ENCODE results near the gene CISH.

The CISH gene

DNA sequence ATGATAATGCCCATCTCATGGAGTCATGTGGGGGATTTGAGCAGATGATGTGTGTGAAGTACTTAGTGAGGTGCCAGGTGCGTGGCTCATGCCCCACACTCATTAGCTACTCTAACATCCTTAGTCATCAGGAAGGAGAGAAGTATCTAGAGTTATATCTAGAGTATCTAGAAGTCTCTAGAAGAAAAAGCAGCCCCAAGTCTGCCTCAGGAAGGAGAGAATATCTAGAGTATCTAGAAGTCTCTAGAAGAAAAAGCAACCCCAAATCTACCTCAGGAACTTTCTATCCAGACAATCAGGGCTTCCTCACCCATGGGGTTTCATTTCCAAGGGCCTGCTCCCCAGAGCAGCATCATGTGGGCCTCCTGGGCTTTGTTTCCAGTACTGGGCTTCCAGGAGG lies 38.4 kb upstream of the CISH start:
- no peak for DNase-seq (ENCODE audit: low read depth)
- no peak for TF ChIP-seq CTCF (conservative IDR thresholded peaks at IDR 0.05; ENCODE audit: low read depth, low read length)
- H3K4me3 ChIP-seq (ENCODE audit: low read length): no peak overlapping the region

DNA sequence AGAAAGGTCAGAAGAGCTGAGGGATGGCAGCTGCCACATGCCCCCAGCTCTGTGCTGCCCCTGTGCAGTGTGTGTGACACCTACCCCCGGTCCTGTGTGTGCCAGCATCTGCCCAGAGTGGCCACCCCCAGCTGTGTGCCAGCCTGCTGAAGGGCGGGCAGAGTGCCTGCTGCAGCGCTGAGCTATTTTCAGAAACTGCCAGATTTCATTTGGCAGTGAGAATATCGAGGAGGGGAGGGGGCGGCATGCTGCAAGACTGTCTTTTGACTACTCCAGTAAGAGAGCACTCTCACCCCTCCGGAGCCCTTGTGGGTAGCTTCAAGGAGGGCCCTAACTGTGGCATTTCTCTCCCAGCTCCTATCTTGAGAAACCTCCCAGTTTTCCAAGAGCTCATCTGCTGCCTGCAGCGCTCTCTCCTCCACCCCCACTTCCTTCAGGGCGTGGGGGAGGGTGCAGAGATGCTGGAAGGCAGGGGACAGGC lies 37.9 kb upstream of the CISH start:
- no peak for DNase-seq (ENCODE audit: low read depth)
- no peak for TF ChIP-seq CTCF (conservative IDR thresholded peaks at IDR 0.05; ENCODE audit: low read depth, low read length)
- no peak overlapping the region for H3K4me3 ChIP-seq (ENCODE audit: low read length)

DNA sequence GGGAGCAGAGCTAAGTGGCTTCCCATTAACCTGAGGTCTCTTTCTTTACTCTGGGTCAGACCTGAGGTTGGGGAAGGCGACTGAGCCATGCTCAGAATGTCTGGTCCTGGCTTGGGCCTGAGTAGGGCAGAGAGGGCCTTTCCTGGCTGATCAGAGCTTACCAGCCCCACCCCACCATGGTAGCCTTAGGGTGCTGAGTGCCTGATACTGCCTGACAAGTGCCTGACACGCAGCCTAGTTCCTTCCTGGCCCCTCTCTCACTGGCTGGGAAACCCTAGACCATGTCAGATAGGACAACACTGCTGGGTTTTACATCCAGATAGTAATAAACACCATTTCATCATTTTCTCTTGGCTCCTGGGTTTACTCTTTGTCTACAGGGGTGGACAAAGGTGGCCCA lies 37.4 kb upstream of the CISH start:
- no peak for DNase-seq (ENCODE audit: low read depth)
- TF ChIP-seq CTCF (conservative IDR thresholded peaks at IDR 0.05; ENCODE audit: low read depth, low read length): no peak
- H3K4me3 ChIP-seq (ENCODE audit: low read length): no peak overlapping the region

DNA sequence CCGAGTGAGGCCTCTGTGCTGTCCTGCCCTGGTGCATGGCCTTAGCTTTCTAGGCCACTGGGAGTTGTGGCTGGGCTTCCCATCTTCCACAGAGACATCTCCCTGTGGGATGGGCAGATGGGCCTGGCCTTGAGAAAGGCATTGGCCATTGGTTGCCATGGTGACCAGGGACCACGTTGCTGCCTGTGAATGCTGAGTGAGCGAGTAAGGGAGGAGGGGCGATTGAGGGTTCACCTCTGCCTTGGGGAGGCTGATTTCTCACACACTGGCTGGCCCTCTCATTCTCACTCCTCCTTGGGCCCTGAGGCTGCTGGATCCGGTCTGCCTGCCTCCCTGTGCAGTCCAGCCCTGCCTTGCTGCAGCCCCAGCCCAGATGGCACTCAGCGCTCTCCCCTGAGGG lies 36.7 kb upstream of the CISH start:
- H3K4me3 ChIP-seq (ENCODE audit: low read length): no peak overlapping the region
- no peak for DNase-seq (ENCODE audit: low read depth)
- TF ChIP-seq CTCF (conservative IDR thresholded peaks at IDR 0.05; ENCODE audit: low read depth, low read length): no peak

GRCh38 chr3:50645378-50645777 lies 33.8 kb upstream of the CISH start:
- no peak for TF ChIP-seq CTCF (conservative IDR thresholded peaks at IDR 0.05; ENCODE audit: low read depth, low read length)
- H3K4me3 ChIP-seq (ENCODE audit: low read length): no peak overlapping the region
- DNase-seq (ENCODE audit: low read depth): no peak

DNA sequence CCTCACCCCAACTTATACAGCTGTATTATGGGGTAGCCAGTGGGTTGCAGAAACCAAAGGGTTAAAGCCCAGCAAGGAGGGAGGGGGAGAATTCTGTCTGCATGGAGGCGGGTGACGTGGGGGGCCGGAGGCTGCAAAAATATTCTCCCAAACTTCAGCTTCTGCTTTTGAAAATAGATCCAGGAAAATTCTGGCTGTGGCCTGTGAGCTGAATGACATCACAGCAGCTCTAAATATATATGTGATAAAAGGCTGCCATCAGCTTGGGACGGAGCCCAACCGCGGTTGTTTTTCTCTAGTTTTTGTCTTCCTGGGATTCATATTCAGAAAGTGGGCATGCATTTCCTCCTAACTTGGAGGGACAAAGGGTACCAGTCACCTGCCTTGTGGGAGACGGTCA lies 33.0 kb upstream of the CISH start:
- no peak for DNase-seq (ENCODE audit: low read depth)
- H3K4me3 ChIP-seq (ENCODE audit: low read length): no peak overlapping the region
- no peak for TF ChIP-seq CTCF (conservative IDR thresholded peaks at IDR 0.05; ENCODE audit: low read depth, low read length)

GRCh38 chr3:50642382-50642781 lies 30.8 kb upstream of the CISH start:
- H3K4me3 ChIP-seq (ENCODE audit: low read length): no peak overlapping the region
- no peak for DNase-seq (ENCODE audit: low read depth)
- no peak for TF ChIP-seq CTCF (conservative IDR thresholded peaks at IDR 0.05; ENCODE audit: low read depth, low read length)
